Activated CD8-positive, alpha-beta memory T cell treated with anti-CD3 and anti-CD28 coated beads for 48 hours (primary cell): ENCODE results near the gene SLC38A3.

Experiments
- DNase-seq, 3 experiments: peaks; one replicate each; pipeline ENCODE4 v3.0.0-alpha.2; 2020; ENCODE audit warnings: low read depth in 2 of 3, low spot score in 2 of 3

Gene SLC38A3

DNA sequence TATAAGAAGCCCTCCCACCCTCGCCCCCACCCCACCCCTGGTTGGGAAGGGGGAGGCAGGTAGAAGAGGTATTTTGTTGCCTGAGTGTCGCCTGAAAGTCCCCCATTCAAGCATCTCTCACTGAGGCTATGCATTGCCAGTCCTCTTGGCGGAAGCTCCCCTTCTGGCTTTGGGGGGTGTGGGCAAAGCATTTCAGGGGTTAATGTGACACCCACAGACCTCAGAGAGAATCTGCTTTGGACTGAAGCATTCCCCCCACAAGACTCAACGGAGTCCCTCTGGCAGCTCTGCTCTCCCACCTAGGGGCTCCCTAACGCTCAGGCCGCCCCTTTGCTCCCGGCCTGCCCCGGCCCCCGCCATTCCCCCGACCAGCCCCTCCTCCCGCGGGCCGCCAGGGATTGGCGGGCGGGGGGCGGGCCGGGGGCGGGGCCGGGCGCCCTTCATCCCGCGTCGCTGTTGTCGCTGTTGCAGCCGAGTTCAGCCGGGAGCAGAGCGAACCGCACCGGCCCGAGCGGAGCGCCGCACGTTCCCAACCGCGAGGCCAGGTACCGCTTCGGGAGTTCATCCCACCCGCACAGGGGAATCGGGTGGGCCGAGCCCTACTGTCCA is at the start of gene SLC38A3:
Gene SLC38A3 (plus strand): TSS at position 468 of the 609 bp plus-strand sequence. CDS start 8,929 bp downstream, outside the sequence.
- no peak for DNase-seq

DNA sequence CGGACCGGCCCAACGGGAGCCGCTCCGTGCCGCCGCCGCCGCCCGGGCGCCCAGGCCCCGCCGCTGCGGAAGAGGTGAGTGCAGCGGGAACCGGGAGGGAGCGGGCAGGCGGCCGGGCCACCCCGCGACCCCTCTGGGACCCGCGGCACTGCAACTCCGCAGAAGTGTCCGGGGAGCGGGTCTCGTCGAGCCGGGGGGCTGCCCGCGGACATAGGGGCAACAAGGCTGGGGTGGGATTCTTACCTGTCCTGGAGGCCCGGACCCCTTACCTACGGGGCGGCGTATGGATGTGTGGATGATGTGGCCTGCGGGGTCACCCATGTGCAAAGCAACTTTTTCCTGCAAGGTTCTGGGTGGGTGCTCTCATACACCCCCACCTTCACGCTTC is 49.6 kb upstream of the SLC38A3 start:
- DNase-seq, result no peak

DNA sequence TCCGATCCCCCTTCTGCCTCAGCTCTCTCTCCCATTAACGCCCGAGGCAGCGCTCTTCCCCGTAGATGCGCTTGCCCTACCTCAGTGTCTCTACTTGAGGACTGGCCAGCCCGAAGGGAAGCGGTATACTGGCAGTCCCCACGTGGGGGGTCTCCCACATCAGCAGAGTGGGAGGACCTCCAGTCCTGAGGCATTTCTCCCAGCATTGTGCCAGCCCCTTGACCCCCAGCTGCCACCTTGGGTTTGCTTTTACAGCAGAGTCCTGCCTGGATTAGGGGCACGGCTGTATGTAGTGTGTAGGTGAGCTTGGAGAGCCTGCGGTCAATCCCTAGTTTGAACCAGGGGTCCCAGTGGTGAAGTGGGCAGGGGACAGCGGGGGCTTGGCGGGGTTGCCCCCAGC is 49.2 kb upstream of the SLC38A3 start:
- no peak for DNase-seq

DNA sequence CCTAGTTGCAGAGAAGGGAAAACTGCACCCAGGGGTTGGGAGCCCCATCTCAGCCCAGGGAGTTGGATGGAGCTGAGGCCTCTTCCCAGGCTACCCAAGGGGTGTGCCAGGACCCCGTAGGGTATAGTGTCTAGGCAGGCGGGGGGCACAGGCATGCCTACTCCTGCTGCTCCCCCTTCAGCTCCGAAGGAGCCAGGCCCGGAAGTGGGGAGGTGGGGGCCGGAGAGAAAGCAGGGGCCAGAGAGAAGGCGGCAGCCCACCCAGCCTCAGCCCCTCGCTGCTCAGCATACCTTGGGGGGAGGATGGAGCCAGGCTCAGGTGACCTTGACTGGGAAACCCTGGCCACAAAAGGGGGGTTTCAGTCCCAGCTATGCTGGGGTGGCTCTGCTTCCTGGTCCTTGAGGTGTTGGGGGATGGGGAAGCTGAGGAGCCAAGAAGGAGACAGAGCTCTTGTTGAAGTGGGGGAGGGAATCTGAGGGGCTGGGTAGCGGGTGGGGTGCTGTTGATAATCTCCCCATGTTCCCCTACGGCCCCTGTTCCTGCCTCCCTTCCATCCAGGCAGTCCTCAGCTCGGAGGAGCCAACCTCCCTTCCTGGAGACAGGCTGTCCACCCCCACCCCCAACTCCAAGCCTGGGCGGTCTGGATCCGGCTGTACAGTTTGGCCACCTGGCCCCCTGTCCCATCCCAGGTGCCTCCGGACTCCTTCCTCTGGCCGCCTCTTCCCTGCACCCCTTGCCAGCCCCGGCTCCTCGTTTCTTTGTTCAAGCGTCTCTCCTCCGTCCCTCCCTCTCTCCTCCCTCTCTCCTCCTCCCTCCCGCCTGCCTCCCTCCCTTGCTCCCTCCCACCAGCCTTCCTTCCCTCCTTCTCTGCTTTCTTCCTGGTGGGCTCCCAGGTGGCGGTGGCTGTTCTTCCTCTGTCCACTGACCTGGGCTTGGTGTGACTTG is 48.2 kb upstream of the SLC38A3 start:
- no peak for DNase-seq

DNA sequence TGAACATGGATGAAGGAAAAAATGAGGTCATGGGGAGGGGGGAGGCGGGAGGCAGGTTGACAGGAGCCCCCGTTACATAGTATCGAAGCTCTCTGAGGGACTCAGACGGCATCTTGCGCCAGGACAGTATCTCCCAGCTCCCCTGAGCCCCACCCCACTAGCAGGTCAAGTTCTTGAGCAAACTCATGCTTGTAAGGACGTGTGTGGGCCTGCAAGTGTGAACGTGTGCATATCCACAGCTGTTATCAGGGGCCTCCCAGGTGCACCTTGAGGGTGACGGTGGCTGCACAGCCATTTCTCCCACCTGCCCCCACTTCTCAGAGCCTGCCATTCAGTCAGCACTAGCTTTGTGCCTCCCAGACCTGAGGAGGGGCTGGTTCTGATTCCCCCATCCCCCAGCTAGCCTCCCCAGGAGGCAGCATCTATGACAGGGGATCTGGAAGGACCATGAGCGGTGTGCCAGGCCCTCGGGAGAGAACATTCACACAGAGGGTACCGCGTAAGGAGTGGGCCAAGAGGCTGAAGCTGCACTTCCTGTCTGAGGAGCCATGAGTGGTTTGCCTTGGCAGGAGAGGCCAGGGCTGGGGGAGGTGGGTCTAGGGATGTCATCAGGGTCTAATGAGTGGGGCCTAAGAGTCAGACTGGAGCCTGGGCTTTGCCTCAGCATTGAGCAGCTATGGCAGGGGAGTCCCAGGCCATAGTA is 47.1 kb upstream of the SLC38A3 start:
- no peak for DNase-seq

DNA sequence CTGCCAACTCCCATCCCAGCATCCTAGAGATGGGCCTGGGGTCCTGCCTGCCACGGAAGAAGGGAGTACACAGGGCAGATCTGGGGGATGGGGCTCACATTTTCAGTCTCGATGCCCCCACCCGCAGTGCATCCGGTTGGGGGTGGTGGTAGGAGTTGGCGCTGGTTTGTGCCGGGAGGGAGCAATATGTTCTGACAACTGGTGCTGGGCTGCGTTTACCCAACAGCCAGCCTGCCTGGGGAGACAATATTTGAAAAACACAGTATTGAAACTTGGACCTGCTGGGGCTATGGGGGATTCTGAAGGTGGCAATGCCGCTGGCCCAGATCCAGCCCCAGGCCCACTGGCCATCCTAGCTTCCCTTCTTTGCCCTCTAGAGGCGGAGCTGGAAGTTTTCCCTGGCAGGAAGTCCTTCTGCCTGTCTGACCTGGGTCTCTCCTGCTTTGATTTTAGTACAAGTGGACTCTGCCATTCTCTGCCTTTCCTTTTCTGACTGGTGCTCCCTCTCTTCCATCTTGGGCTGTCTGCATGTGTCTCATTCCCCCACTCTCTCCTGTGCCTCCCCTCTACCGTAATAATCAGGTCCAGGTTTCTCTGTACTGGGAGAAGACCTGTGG is 46.4 kb upstream of the SLC38A3 start:
- DNase-seq, result no peak

- DNase-seq, result no peak
These were observed 44.5 kb upstream of the SLC38A3 start for GRCh38 chr3:50160561-50160983.

DNA sequence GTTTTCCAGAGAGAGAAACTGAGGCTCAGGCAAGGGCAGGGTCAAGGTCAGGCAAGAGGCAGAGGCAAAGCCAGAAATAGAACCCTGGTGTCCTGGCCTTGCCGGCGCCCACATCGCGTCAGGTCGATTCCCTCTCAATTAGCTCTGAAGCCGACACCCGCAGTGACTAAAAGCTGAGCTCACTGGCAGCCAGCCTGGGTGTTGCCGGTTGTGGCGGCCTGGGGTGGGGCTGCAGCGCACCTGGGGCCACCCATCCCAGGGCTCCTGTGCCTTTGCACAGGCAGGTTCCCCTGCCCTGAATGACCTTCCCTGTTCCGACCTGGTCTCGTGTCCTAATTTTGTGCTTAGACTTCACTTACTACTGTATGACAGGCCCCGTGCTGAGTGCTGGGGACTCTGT is 43.8 kb upstream of the SLC38A3 start:
- DNase-seq, result no peak

DNA sequence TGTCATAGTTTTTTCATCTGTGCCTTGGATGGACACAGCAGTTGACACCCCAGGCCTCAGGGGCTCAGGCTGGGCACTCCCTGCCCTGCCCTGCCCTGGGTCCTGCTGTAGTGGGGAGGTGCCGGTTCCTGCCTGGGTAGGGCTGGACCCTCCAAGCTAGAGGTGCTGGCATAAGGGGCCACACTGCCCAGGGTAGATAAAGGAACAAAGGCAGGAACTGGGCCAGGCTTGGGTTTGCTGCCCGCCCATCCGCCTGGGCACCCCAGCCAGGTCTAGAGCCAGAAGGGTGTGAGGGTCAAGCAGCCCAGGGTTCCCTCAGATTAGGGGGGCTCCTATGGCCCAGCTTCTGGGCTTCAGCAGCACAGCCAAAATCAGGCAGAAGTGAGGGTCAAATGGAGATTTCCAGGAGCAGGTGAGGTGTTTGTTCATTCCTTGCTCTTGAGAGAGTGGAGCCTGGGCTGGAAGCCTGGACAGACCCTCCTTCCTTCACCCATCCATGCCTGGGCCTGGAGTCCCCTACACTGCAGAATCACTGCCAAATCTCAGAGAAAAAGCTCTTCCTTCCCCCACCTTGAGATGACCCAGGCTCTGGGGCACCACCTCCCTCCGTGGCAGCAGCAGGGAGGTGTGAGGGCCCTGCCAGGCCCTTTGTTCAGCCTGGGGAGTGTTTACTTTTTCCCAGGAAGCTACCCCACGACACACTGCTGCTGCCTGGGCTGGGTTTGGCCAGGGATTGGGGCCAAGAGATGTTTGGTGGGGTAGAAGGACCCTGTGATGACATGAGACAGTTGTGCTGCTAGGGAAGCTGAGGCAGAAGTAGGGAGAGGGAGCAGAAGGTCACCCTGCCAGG is 42.8 kb upstream of the SLC38A3 start:
- DNase-seq, result no peak

GRCh38 chr3:50163572-50164455 is 41.3 kb upstream of the SLC38A3 start:
- no peak for DNase-seq

GRCh38 chr3:50164481-50164880 is 40.6 kb upstream of the SLC38A3 start:
- no peak for DNase-seq

- DNase-seq, result no peak
These were observed 39.8 kb upstream of the SLC38A3 start for GRCh38 chr3:50164984-50165909.

GRCh38 chr3:50165910-50166538 is 39.0 kb upstream of the SLC38A3 start:
- DNase-seq, result no peak

GRCh38 chr3:50166620-50167019 is 38.5 kb upstream of the SLC38A3 start:
- DNase-seq, result no peak

DNA sequence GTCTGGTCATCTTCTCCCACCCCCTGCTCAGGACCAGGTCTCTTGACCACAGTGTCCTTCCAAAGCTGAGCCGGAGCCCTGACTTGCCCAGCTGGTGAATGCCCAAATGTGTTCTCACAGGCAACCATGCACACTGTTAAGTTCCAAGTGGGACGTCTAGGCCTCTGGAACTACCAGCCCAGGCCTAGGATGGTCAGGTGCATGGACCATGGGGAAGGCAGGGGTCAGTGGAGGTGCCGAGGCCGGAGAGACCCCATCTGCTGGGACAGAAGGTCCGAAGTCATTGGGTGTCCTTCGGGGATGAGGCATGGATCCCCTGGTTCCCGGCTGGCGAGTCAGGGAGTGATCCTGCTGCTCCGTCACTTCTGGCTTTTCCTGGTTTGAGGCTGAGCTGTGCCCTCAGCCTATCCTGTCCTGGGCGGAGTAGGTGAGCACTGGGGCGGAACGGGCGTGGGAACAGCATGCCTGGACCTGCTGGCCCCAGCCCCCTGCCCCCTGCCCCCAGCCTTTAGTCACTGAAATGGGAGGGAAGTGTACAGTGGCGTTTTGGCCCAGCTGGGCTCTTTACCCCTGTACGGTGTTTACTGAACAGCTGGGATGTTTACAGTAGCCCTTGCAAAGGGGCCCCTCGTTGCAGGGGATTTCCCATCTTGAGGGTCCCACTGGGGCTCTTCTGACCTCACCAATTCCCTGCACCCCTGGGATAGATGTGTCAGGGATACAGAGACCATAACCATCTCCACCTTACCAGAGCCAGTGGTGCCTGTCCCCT is 37.8 kb upstream of the SLC38A3 start:
- DNase-seq, result no peak

GRCh38 chr3:50167841-50168209 is 37.2 kb upstream of the SLC38A3 start:
- no peak for DNase-seq

- no peak for DNase-seq
These were observed 36.7 kb upstream of the SLC38A3 start for GRCh38 chr3:50168388-50168787.
